A673 (cell line): ENCODE measurements around the gene AFF2. TPM values are rescaled to one million over a fixed set of nuclear protein-coding genes. Genes with fewer than 3 reads are reported as not detected.
"Not testable (repeated sequence)": the region's sequence is repeated elsewhere in the genome, so short reads cannot be mapped to it uniquely, and the experiment has no call there.

Source experiments
- BruUV-seq: library from RNA; stranded (reverse); fragments of 400-500 nt; replicated peaks from 2 replicates; lab custom pipeline; 2021; lab: Mats Ljungman, UMichigan
- CTCF ChIA-PET: fragments of 300-600 bp; sonication (Branson Sonifier 250); formaldehyde crosslinking; loops from one replicate; lab custom pipeline; 2022; ENCODE audit warnings: antibody characterized with exemption; lab: Charles Lee
- POLR2A ChIA-PET: fragments of 300-600 bp; sonication (Branson Sonifier 250); formaldehyde crosslinking; loops from one replicate; lab custom pipeline; 2022; ENCODE audit warnings: antibody characterized with exemption; ENCODE audit not compliant: low non-redundant PET; lab: Charles Lee
- DNase-seq: peaks from one replicate; pipeline ENCODE4 v3.0.0-alpha.2; 2015; ENCODE audit warnings: low spot score
- H3K27ac ChIP-seq: fragments of 200-600 bp; sonication (generic); 2 replicates; pipeline ENCODE4 v1.5.1; 2016; ENCODE audit warnings: mixed run types, low read depth, mild to moderate bottlenecking, mixed read lengths, antibody characterized with exemption, low read length; ENCODE audit not compliant: poor library complexity, severe bottlenecking
- H3K27me3 ChIP-seq: fragments of 200-600 bp; sonication (generic); replicated peaks from 2 replicates; pipeline ENCODE4 v1.6.1; 2017; ENCODE audit warnings: mixed run types, low read depth, mild to moderate bottlenecking, mixed read lengths, antibody characterized with exemption, low read length; ENCODE audit not compliant: insufficient read depth, poor library complexity
- H3K36me3 ChIP-seq: fragments of 200-600 bp; sonication (generic); 2 replicates; pipeline ENCODE4 v1.6.1; 2016; ENCODE audit warnings: mixed run types, mild to moderate bottlenecking, mixed read lengths, antibody characterized with exemption, low read length; ENCODE audit not compliant: insufficient read depth, poor library complexity, severe bottlenecking
- H3K4me1 ChIP-seq: fragments of 200-600 bp; sonication (generic); 2 replicates; pipeline ENCODE4 v1.6.1; 2017; ENCODE audit warnings: mixed run types, mild to moderate bottlenecking, mixed read lengths, antibody characterized with exemption, low read length; ENCODE audit not compliant: insufficient read depth, poor library complexity, severe bottlenecking
- H3K4me3 ChIP-seq: fragments of 200-600 bp; sonication (generic); 2 replicates; pipeline ENCODE4 v1.5.1; 2016; ENCODE audit warnings: low read depth, mixed run types, mild to moderate bottlenecking, mixed read lengths, low read length; ENCODE audit not compliant: poor library complexity, severe bottlenecking
- H3K9me3 ChIP-seq: fragments of 200-600 bp; sonication (generic); 2 replicates; pipeline ENCODE4 v1.6.1; 2016; ENCODE audit warnings: mixed run types, low read depth, mild to moderate bottlenecking, mixed read lengths, antibody characterized with exemption, low read length; ENCODE audit not compliant: poor library complexity, severe bottlenecking
- CTCF ChIP-seq: fragments of 300-800, 200-600 bp; sonication (generic); conservative IDR thresholded peaks from 2 replicates; pipeline ENCODE4 v1.5.1; 2017; ENCODE audit warnings: low read depth, mild to moderate bottlenecking, antibody characterized with exemption, low read length, moderate library complexity, mixed read lengths
- EZH2 ChIP-seq: fragments of 200-600 bp; sonication (generic); IDR thresholded peaks from 2 replicates; pipeline ENCODE4 v1.6.1; 2017; ENCODE audit warnings: borderline replicate concordance, low read depth, mild to moderate bottlenecking, mixed read lengths, antibody characterized with exemption, low read length; ENCODE audit not compliant: poor library complexity, severe bottlenecking
- intact Hi-C: fragments of 100-400 bp; cut with micrococcal nuclease; formaldehyde crosslinking; loops from one replicate; pipeline ENCODE4 v1.10.0; 2022; ENCODE audit not compliant: unreplicated experiment
- total RNA-seq: library from RNA; stranded (reverse); gene quantifications from 2 replicates; pipeline ENCODE4 v1.2.3, GENCODE V29; 2021

Gene AFF2
- total RNA-seq, 1 experiment from 2014 or later: not detected

GRCh38 chrX:148905400-148905799 lies 405.0 kb downstream of the AFF2 start:
- Histone ChIP-seq H3K4me3 (no peak overlapping the region), H3K9me3 (no peaks in the 10 kb centered on the region), H3K4me1 (no peaks in the 10 kb centered on the region), H3K27ac (no peak overlapping the region), H3K36me3 (no peaks in the 10 kb centered on the region), H3K27me3 (no peaks in the 10 kb centered on the region)
- ChIA-PET CTCF (no interaction called here), POLR2A (no interaction called here)
- intact Hi-C loops: no loop called here
- TF ChIP-seq EZH2 (no peak), CTCF (no peak)
- BruUV-seq: no TSS peak
- DNase-seq: no peak

- H3K4me1 ChIP-seq, H3K9me3 ChIP-seq, H3K27ac ChIP-seq, POLR2A ChIA-PET, H3K4me3 ChIP-seq, CTCF ChIA-PET, H3K27me3 ChIP-seq, BruUV-seq, H3K36me3 ChIP-seq, DNase-seq, intact Hi-C loops: not testable (repeated sequence)
Observed at GRCh38 chrX:148906628-148907027, 406.2 kb downstream of the AFF2 start.

- H3K4me1 ChIP-seq: no peaks in the 10 kb centered on the region
- H3K9me3 ChIP-seq: no peaks in the 10 kb centered on the region
- no peaks in the 10 kb centered on the region for H3K36me3 ChIP-seq
- POLR2A ChIA-PET: no interaction called here
- BruUV-seq: no TSS peak
- intact Hi-C loops: no loop called here
- CTCF ChIA-PET: no interaction called here
- TF ChIP-seq EZH2 (no peak), CTCF (no peak)
- no peaks in the 10 kb centered on the region for H3K27me3 ChIP-seq
- DNase-seq: no peak
- no peak overlapping the region for H3K27ac ChIP-seq
- H3K4me3 ChIP-seq: no peak overlapping the region
Observed at GRCh38 chrX:148909758-148910157, 409.3 kb downstream of the AFF2 start.

GRCh38 chrX:148913971-148914370 lies 413.6 kb downstream of the AFF2 start:
- no peaks in the 10 kb centered on the region for H3K27me3 ChIP-seq
- POLR2A ChIA-PET: no interaction called here
- no peak overlapping the region for H3K4me3 ChIP-seq
- DNase-seq: no peak
- no TSS peak for BruUV-seq
- no peaks in the 10 kb centered on the region for H3K9me3 ChIP-seq
- no peaks in the 10 kb centered on the region for H3K36me3 ChIP-seq
- no peak overlapping the region for H3K27ac ChIP-seq
- intact Hi-C loops: no loop called here
- CTCF ChIA-PET: no interaction called here
- TF ChIP-seq CTCF: no peak
- TF ChIP-seq EZH2: no peak
- no peaks in the 10 kb centered on the region for H3K4me1 ChIP-seq
